Lung (tissue), 12 donors: ENCODE data around the gene NEO1. TPM values are rescaled to one million over a fixed set of nuclear protein-coding genes. Genes with fewer than 3 reads are reported as not detected.

Source experiments
- ATAC-seq: fragments of 200-7000 bp; cut with Tn5 transposase; one replicate; pipeline ENCODE4 v1.9.1; 2020; ENCODE audit warnings: moderate number of reproducible peaks; ENCODE audit not compliant: insufficient read depth, low FRiP score
- DNase-seq, 3 donors: peaks; one replicate each; pipeline ENCODE4 v3.0.0-alpha.2; 2013 to 2017
- H3K27ac ChIP-seq, 2 donors: one replicate each; pipeline ENCODE4 v1.5.1; 2013; ENCODE audit warnings: mild to moderate bottlenecking in 2 of 2, moderate library complexity in 2 of 2, control low read depth in 1 of 2, inconsistent platforms in 1 of 2, low read depth in 1 of 2, low read length in 1 of 2
- H3K27me3 ChIP-seq, 3 donors: one replicate each; pipeline ENCODE4 v1.5.1; 2013; ENCODE audit warnings: low read length in 2 of 3; ENCODE audit not compliant: control insufficient read depth in 3 of 3, insufficient read depth in 3 of 3
- H3K36me3 ChIP-seq, 4 donors: one replicate each; pipeline ENCODE4 v1.5.1; 2013; ENCODE audit warnings: low read length in 4 of 4, mild to moderate bottlenecking in 1 of 4, moderate library complexity in 1 of 4; ENCODE audit not compliant: control insufficient read depth in 4 of 4, insufficient read depth in 4 of 4
- H3K4me1 ChIP-seq, 5 donors: one replicate each; pipeline ENCODE4 v1.5.1; 2013; ENCODE audit warnings: low read length in 5 of 5, mild to moderate bottlenecking in 2 of 5, moderate library complexity in 1 of 5; ENCODE audit not compliant: control insufficient read depth in 5 of 5, insufficient read depth in 5 of 5
- H3K4me3 ChIP-seq: one replicate; pipeline ENCODE4 v1.5.1; 2013; ENCODE audit warnings: mild to moderate bottlenecking, control low read depth, moderate library complexity
- H3K9ac ChIP-seq, 2 donors: one replicate each; pipeline ENCODE4 v1.5.1; 2013; ENCODE audit warnings: low read length in 2 of 2, control low read depth in 1 of 2; ENCODE audit not compliant: insufficient read depth in 1 of 2
- H3K9me3 ChIP-seq, 4 donors: one replicate each; pipeline ENCODE4 v1.5.1; 2013; ENCODE audit warnings: low read length in 3 of 4, mild to moderate bottlenecking in 1 of 4, moderate library complexity in 1 of 4; ENCODE audit not compliant: control insufficient read depth in 4 of 4, insufficient read depth in 3 of 4
- WGBS, 2 donors: extraction: QIAGEN DNeasy Blood & Tissue Kit; methylation state at CpG; one replicate each; pipeline ENCODE4 v1.1.7; 2013; 5-methylcytosine and 5-hydroxymethylcytosine counted together
- polyA plus RNA-seq, 2 donors: library from polyadenylated mRNA; stranded (reverse); fragments of 200-250 nt; gene quantifications; one replicate each; pipeline ENCODE4 v1.2.1, GENCODE V29; 2013
- total RNA-seq, 2 donors: library from RNA; depleted of rRNA in 1 of 2; stranded (reverse); fragments of >200 nt in 1 of 2; gene quantifications; one replicate each; pipeline ENCODE4 v1.2.1, GENCODE V29; 2014 to 2021
- TF ChIP-seq, protein P1 (sequence below): IDR thresholded peaks from 2 replicates; pipeline ENCODE4 v1.5.1; 2012; ENCODE audit warnings: mild to moderate bottlenecking; ENCODE audit errors: control extremely low read depth, extremely low read depth
- donor health status: control.
- donor health status: control.
- donor health status: Bipolar disorder and iron deficiency.
- donor health status: healthy.
- donor health status: DM: yes; HTN: yes; CAD: no.

Gene NEO1
- total and polyA plus RNA-seq, 4 donors = 6.9 to 70.8 (median 16.5) TPM

DNA sequence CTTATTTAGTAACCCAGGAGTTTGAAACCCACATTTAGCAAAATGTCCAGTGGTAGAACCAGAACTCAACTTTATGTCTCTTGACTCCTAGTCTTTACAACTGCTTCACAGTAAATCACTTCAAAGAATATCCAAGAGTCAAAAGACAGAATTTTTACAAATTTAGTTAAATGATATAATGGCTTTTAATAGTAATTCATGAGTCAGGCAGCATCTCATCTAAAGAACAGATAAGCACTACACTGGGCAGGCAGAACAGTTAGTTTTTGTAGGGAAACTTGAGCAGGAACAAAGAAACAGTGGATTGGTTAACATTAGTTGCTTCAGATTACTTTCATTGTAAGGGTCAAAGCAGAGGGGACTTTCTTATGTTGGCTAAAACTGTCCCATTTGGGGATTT, 120.2 kb downstream of the NEO1 start:
- no peak for ATAC-seq
- TF ChIP-seq, protein P1, sequence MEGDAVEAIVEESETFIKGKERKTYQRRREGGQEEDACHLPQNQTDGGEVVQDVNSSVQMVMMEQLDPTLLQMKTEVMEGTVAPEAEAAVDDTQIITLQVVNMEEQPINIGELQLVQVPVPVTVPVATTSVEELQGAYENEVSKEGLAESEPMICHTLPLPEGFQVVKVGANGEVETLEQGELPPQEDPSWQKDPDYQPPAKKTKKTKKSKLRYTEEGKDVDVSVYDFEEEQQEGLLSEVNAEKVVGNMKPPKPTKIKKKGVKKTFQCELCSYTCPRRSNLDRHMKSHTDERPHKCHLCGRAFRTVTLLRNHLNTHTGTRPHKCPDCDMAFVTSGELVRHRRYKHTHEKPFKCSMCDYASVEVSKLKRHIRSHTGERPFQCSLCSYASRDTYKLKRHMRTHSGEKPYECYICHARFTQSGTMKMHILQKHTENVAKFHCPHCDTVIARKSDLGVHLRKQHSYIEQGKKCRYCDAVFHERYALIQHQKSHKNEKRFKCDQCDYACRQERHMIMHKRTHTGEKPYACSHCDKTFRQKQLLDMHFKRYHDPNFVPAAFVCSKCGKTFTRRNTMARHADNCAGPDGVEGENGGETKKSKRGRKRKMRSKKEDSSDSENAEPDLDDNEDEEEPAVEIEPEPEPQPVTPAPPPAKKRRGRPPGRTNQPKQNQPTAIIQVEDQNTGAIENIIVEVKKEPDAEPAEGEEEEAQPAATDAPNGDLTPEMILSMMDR = no peak
- Histone ChIP-seq H3K4me3 (no peak overlapping the region), H3K27me3 (no peaks in the 10 kb centered on the region), H3K9me3 (no peaks in the 10 kb centered on the region), H3K4me1 (no peaks in the 10 kb centered on the region), H3K27ac (no peak overlapping the region), H3K36me3 (peaks cover 1 to 7% (median 2%) of the 10 kb centered on the region in 4 donors), H3K9ac (no peak overlapping the region)
- no peak for DNase-seq

DNA sequence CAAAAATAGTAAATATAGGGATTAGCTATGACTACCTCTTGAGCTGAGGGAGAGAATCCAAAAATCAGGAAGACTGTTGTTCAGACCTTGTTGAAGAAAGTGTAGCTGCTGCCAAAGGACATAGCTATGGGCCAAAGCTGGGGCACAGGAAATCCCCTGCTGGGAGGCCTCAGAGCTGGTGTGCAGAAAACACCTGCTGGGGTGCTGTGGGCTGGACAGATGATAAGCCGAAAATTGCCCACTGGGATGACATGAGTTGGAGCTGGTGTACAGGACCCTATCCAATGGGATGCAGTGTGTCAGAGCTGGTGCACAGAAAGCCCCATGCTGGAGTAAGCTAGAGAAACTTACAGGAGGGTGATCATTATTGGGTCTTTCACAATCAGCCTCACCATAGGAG, 121.9 kb downstream of the NEO1 start:
- ATAC-seq = no peak
- WGBS, 2 donors = 83 to 97% methylated on average over 1 of the region's 1 CpG
- no peak for DNase-seq
- H3K36me3 ChIP-seq = peaks cover 2 to 12% (median 5%) of the 10 kb centered on the region in 4 donors
- H3K4me1 ChIP-seq = no peaks in the 10 kb centered on the region
- no peaks in the 10 kb centered on the region for H3K9me3 ChIP-seq
- no peak overlapping the region for H3K9ac ChIP-seq
- H3K27ac ChIP-seq = no peak overlapping the region
- no peak overlapping the region for H3K4me3 ChIP-seq
- TF ChIP-seq, protein P1 = no peak
- no peaks in the 10 kb centered on the region for H3K27me3 ChIP-seq

DNA sequence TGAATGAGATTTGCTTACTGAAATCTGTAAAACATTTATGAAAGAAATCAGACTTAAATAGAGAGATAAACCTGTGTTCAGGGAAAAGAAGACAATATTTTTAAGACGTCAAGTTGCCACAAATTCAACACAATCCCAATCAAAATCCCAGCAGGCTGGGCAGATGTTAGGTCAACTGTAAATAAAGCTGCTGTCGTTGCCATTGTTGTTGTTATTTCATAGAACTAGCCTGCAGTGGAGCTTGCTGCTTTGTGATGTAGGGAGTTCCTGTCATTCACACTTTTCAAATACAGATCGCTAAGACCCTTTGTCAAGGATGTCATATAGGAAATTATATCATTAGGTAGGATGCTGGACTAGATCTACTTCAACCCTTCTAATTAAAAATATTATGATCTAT, 123.1 kb downstream of the NEO1 start:
- TF ChIP-seq, protein P1 = no peak
- no peaks in the 10 kb centered on the region for H3K9me3 ChIP-seq
- H3K36me3 ChIP-seq = peaks cover 2 to 16% (median 7%) of the 10 kb centered on the region in 4 donors
- no peaks in the 10 kb centered on the region for H3K4me1 ChIP-seq
- DNase-seq = no peak
- H3K4me3 ChIP-seq = no peak overlapping the region
- ATAC-seq = no peak
- H3K9ac ChIP-seq = no peak overlapping the region
- WGBS, 2 donors = 66 to 67% methylated on average over 3 of the region's 3 CpGs
- no peak overlapping the region for H3K27ac ChIP-seq
- H3K27me3 ChIP-seq = no peaks in the 10 kb centered on the region

DNA sequence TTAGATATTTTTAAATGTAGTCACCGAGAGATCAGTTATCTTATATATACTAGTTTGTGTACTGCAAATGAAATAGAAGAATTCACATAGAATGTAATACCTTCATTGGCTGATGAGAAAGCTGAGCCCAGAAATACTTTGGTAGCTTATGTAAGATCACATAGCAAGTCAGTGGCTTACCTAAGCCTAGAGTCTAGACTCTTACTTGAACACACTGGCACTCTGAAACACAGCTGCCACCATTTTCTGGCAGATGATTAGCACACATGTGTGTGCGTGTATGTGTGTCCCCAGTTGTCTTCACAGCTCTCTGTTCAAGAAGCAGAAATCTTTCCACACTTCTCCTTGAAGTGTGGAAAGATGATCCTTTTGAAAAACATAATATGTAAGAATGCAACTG, 124.3 kb downstream of the NEO1 start:
- ATAC-seq = no peak
- Histone ChIP-seq H3K9ac (no peak overlapping the region), H3K4me1 (no peaks in the 10 kb centered on the region), H3K27me3 (no peaks in the 10 kb centered on the region), H3K4me3 (no peak overlapping the region), H3K36me3 (peaks cover 3 to 20% (median 8%) of the 10 kb centered on the region in 4 donors), H3K27ac (no peak overlapping the region), H3K9me3 (no peaks in the 10 kb centered on the region)
- WGBS, 2 donors = 94 to 97% methylated on average over 2 of the region's 2 CpGs
- DNase-seq = no peak
- TF ChIP-seq, protein P1 = no peak
